Measurements from ENCODE around the gene NPIPA7.
"Not testable (repeated sequence)": the region's sequence is repeated elsewhere in the genome, so short reads cannot be mapped to it uniquely, and the experiment has no call there.

DNA sequence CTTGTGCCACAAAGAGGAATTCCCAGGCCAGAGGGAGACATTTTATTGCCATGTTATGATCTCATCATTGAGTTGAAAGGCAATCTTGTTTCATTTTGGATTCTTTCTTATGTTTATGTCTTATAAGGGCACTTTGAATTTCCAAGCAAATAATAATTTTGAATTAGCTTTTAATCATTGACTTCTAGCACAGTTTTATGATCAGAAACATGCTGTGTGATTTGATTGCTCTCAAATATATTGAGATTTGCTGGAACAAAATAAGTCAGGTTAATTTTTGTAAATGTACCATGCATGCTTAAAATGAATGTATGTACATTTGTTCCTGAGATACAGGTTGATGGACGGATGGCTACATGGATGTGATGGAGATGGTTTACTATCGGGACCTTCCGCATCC lies at the start of gene NPIPA7:
- not testable (repeated sequence) for TF ChIP-seq EZH2phosphoT487 (IDR thresholded peaks at IDR 0.05; ENCODE audit: borderline replicate concordance, low read depth, low read length)
- TF ChIP-seq, protein P1, sequence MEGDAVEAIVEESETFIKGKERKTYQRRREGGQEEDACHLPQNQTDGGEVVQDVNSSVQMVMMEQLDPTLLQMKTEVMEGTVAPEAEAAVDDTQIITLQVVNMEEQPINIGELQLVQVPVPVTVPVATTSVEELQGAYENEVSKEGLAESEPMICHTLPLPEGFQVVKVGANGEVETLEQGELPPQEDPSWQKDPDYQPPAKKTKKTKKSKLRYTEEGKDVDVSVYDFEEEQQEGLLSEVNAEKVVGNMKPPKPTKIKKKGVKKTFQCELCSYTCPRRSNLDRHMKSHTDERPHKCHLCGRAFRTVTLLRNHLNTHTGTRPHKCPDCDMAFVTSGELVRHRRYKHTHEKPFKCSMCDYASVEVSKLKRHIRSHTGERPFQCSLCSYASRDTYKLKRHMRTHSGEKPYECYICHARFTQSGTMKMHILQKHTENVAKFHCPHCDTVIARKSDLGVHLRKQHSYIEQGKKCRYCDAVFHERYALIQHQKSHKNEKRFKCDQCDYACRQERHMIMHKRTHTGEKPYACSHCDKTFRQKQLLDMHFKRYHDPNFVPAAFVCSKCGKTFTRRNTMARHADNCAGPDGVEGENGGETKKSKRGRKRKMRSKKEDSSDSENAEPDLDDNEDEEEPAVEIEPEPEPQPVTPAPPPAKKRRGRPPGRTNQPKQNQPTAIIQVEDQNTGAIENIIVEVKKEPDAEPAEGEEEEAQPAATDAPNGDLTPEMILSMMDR (conservative IDR thresholded peaks at IDR 0.05; ENCODE audit: low read length): not testable (repeated sequence)
